ENCODE data around the gene OAS2.

Gene OAS2

DNA sequence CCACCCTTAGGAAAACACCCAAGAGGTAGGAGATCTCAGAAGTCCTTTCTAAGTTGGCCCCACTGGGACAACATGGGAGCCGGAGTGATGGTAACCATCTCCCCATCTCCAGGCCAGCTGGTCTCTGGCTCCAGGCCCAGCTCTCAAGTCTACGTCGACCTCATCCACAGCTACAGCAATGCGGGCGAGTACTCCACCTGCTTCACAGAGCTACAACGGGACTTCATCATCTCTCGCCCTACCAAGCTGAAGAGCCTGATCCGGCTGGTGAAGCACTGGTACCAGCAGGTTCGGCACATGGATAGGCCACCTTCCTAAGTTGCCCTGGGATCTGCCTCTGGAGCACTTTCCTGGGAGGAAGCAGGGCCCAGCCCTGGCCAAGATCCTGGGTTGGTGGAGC, 11.0 kb upstream of the OAS2 start:
- Histone ChIP-seq H3K9me3 (ENCODE audit: control insufficient read depth in 1 of 2, low read length in 2 of 2) (no peaks in the 10 kb centered on the region), H3K27me3 (ENCODE audit: control insufficient read depth in 1 of 2, insufficient read depth in 2 of 2, low read length in 2 of 2) (no peaks in the 10 kb centered on the region), H3K27ac (ENCODE audit: low read depth, low read length) (no peak overlapping the region), H3K36me3 (ENCODE audit: control insufficient read depth in 1 of 2, insufficient read depth in 2 of 2, low read length in 2 of 2) (peaks cover 34 to 62% of the 10 kb centered on the region in 2 donors), H3K9ac (ENCODE audit: low read depth in 1 of 2, low read length in 2 of 2) (no peak overlapping the region), H3K4me3 (ENCODE audit: low read depth in 1 of 2, low read length in 2 of 2) (no peak overlapping the region), H3K4me1 (ENCODE audit: control insufficient read depth in 1 of 2, insufficient read depth in 2 of 2, low read length in 2 of 2) (no peaks in the 10 kb centered on the region)

DNA sequence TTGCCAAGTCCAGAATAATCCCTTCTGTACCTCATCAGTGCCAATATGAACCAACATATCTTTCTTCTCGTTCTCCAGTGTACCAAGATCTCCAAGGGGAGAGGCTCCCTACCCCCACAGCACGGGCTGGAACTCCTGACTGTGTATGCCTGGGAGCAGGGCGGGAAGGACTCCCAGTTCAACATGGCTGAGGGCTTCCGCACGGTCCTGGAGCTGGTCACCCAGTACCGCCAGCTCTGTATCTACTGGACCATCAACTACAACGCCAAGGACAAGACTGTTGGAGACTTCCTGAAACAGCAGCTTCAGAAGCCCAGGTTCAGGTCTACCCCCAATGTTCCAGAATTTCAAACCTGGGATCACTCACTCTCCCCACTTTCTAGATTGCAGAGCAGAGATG, 10.5 kb upstream of the OAS2 start:
- no peak overlapping the region for H3K4me3 ChIP-seq (ENCODE audit: low read depth in 1 of 2, low read length in 2 of 2)
- no peaks in the 10 kb centered on the region for H3K4me1 ChIP-seq (ENCODE audit: control insufficient read depth in 1 of 2, insufficient read depth in 2 of 2, low read length in 2 of 2)
- H3K36me3 ChIP-seq (ENCODE audit: control insufficient read depth in 1 of 2, insufficient read depth in 2 of 2, low read length in 2 of 2): peaks cover 34 to 57% of the 10 kb centered on the region in 2 donors
- no peak overlapping the region for H3K27ac ChIP-seq (ENCODE audit: low read depth, low read length)
- H3K27me3 ChIP-seq (ENCODE audit: control insufficient read depth in 1 of 2, insufficient read depth in 2 of 2, low read length in 2 of 2): no peaks in the 10 kb centered on the region
- H3K9me3 ChIP-seq (ENCODE audit: control insufficient read depth in 1 of 2, low read length in 2 of 2): no peaks in the 10 kb centered on the region
- no peak overlapping the region for H3K9ac ChIP-seq (ENCODE audit: low read depth in 1 of 2, low read length in 2 of 2)

DNA sequence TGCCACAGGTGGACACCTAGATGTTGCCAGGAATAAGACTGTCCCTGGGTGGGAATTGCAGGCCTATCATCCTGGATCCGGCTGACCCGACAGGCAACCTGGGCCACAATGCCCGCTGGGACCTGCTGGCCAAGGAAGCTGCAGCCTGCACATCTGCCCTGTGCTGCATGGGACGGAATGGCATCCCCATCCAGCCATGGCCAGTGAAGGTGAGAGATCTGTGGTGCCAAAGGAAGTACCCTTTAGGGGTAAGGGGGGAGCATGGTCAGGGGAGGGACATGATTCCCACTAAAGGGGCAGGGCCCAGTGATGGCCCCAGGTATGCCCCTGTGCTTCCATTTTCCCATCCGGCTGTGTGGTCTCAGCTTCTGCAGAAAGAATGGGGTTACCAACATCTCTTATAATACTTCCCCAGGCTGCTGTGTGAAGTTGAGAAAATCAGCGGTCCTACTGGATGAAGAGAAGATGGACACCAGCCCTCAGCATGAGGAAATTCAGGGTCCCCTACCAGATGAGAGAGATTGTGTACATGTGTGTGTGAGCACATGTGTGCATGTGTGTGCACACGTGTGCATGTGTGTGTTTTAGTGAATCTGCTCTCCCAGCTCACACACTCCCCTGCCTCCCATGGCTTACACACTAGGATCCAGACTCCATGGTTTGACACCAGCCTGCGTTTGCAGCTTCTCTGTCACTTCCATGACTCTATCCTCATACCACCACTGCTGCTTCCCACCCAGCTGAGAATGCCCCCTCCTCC, 8.6 kb upstream of the OAS2 start:
- H3K27me3 ChIP-seq (ENCODE audit: control insufficient read depth in 1 of 2, insufficient read depth in 2 of 2, low read length in 2 of 2): no peaks in the 10 kb centered on the region
- H3K9me3 ChIP-seq (ENCODE audit: control insufficient read depth in 1 of 2, low read length in 2 of 2): no peaks in the 10 kb centered on the region
- no peak overlapping the region for H3K27ac ChIP-seq (ENCODE audit: low read depth, low read length)
- H3K9ac ChIP-seq (ENCODE audit: low read depth in 1 of 2, low read length in 2 of 2): no peak overlapping the region
- no peaks in the 10 kb centered on the region for H3K4me1 ChIP-seq (ENCODE audit: control insufficient read depth in 1 of 2, insufficient read depth in 2 of 2, low read length in 2 of 2)
- peaks cover 20 to 40% of the 10 kb centered on the region in 2 donors for H3K36me3 ChIP-seq (ENCODE audit: control insufficient read depth in 1 of 2, insufficient read depth in 2 of 2, low read length in 2 of 2)
- H3K4me3 ChIP-seq (ENCODE audit: low read depth in 1 of 2, low read length in 2 of 2): no peak overlapping the region

DNA sequence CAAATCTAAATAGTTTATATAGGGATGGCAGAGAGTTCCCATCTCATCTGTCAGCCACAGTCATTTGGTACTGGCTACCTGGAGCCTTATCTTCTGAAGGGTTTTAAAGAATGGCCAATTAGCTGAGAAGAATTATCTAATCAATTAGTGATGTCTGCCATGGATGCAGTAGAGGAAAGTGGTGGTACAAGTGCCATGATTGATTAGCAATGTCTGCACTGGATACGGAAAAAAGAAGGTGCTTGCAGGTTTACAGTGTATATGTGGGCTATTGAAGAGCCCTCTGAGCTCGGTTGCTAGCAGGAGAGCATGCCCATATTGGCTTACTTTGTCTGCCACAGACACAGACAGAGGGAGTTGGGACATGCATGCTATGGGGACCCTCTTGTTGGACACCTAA, 7.9 kb upstream of the OAS2 start:
- no peak overlapping the region for H3K9ac ChIP-seq (ENCODE audit: low read depth in 1 of 2, low read length in 2 of 2)
- H3K4me1 ChIP-seq (ENCODE audit: control insufficient read depth in 1 of 2, insufficient read depth in 2 of 2, low read length in 2 of 2): no peaks in the 10 kb centered on the region

DNA sequence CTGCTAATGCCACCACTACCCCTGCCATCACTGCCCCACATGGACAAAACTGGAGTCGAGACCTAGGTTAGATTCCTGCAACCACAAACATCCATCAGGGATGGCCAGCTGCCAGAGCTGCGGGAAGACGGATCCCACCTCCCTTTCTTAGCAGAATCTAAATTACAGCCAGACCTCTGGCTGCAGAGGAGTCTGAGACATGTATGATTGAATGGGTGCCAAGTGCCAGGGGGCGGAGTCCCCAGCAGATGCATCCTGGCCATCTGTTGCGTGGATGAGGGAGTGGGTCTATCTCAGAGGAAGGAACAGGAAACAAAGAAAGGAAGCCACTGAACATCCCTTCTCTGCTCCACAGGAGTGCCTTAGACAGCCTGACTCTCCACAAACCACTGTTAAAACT, 7.1 kb upstream of the OAS2 start:
- Histone ChIP-seq H3K36me3 (ENCODE audit: control insufficient read depth in 1 of 2, insufficient read depth in 2 of 2, low read length in 2 of 2) (peaks cover 18 to 26% of the 10 kb centered on the region in 2 donors), H3K27ac (ENCODE audit: low read depth, low read length) (no peak overlapping the region), H3K4me1 (ENCODE audit: control insufficient read depth in 1 of 2, insufficient read depth in 2 of 2, low read length in 2 of 2) (no peaks in the 10 kb centered on the region), H3K4me3 (ENCODE audit: low read depth in 1 of 2, low read length in 2 of 2) (no peak overlapping the region), H3K9me3 (ENCODE audit: control insufficient read depth in 1 of 2, low read length in 2 of 2) (no peaks in the 10 kb centered on the region), H3K9ac (ENCODE audit: low read depth in 1 of 2, low read length in 2 of 2) (no peak overlapping the region), H3K27me3 (ENCODE audit: control insufficient read depth in 1 of 2, insufficient read depth in 2 of 2, low read length in 2 of 2) (no peaks in the 10 kb centered on the region)

More for the DNA sequence above, 7.9 kb upstream of the OAS2 start:
- Histone ChIP-seq H3K4me3 (ENCODE audit: low read depth in 1 of 2, low read length in 2 of 2) (no peak overlapping the region), H3K9me3 (ENCODE audit: control insufficient read depth in 1 of 2, low read length in 2 of 2) (no peaks in the 10 kb centered on the region), H3K27ac (ENCODE audit: low read depth, low read length) (no peak overlapping the region), H3K36me3 (ENCODE audit: control insufficient read depth in 1 of 2, insufficient read depth in 2 of 2, low read length in 2 of 2) (peaks cover 20 to 35% of the 10 kb centered on the region in 2 donors), H3K27me3 (ENCODE audit: control insufficient read depth in 1 of 2, insufficient read depth in 2 of 2, low read length in 2 of 2) (no peaks in the 10 kb centered on the region)

DNA sequence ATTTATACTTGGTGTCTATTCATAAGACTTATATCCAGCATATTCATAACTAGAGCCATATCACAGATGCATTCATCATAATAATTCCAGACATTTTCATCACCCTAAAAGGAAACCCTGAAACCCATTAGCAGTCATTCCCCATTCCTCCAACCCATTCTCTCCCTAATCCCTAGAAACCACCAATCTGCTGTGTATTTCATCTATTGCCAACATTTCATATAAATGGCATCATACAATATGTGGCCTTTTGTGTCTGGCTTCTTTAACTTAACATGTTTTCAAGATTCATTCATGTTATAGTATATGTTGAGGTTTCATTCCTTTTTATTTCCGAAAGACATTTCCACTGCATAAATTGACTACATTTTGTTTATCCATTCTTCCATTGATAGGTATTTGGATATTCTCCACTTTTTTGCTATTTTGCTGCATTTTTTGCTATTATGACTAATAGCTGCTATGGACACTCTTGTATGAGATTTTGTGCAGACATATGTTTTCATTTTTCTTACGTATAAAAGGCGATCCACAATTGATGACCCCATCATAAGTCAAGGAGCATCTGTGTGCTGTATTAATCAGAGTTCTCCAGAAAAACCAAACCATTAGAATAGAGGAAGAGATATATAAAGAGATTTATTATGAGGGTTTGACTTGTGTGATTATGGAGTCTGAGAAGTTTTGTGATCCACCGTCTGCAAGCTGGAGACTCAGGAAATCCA, 5.1 kb upstream of the OAS2 start:
- Histone ChIP-seq H3K4me1 (ENCODE audit: control insufficient read depth in 1 of 2, insufficient read depth in 2 of 2, low read length in 2 of 2) (peaks cover 4 to 6% of the 10 kb centered on the region in 2 donors), H3K36me3 (ENCODE audit: control insufficient read depth in 1 of 2, insufficient read depth in 2 of 2, low read length in 2 of 2) (peaks cover 12 to 13% of the 10 kb centered on the region in 2 donors), H3K9ac (ENCODE audit: low read depth in 1 of 2, low read length in 2 of 2) (no peak overlapping the region), H3K4me3 (ENCODE audit: low read depth in 1 of 2, low read length in 2 of 2) (no peak overlapping the region), H3K27ac (ENCODE audit: low read depth, low read length) (no peak overlapping the region), H3K27me3 (ENCODE audit: control insufficient read depth in 1 of 2, insufficient read depth in 2 of 2, low read length in 2 of 2) (no peaks in the 10 kb centered on the region), H3K9me3 (ENCODE audit: control insufficient read depth in 1 of 2, low read length in 2 of 2) (no peaks in the 10 kb centered on the region)

DNA sequence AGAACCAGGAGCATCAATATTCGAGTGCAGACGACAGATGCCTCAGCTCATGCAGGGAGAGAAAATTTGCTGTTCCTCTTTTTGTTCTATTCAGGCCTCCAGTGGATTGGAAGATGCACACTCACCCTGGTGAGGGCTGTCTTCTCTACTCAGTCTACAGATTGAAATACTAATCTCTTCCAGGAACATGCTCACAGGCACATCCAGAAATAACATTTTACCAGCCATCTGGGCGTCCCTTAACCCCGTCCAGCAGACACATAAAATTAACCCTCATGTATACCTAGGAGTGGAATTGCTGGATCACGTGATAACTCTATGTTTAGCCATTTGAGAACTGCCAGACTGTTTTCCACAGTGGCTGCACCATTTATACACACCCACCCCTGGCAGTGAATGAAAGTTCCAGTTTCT, 4.5 kb upstream of the OAS2 start:
- Histone ChIP-seq H3K36me3 (ENCODE audit: control insufficient read depth in 1 of 2, insufficient read depth in 2 of 2, low read length in 2 of 2) (peaks cover 12 to 13% of the 10 kb centered on the region in 2 donors), H3K4me1 (ENCODE audit: control insufficient read depth in 1 of 2, insufficient read depth in 2 of 2, low read length in 2 of 2) (peaks cover 4 to 8% of the 10 kb centered on the region in 2 donors), H3K4me3 (ENCODE audit: low read depth in 1 of 2, low read length in 2 of 2) (no peak overlapping the region), H3K9ac (ENCODE audit: low read depth in 1 of 2, low read length in 2 of 2) (no peak overlapping the region), H3K9me3 (ENCODE audit: control insufficient read depth in 1 of 2, low read length in 2 of 2) (no peaks in the 10 kb centered on the region), H3K27ac (ENCODE audit: low read depth, low read length) (no peak overlapping the region), H3K27me3 (ENCODE audit: control insufficient read depth in 1 of 2, insufficient read depth in 2 of 2, low read length in 2 of 2) (no peaks in the 10 kb centered on the region)

DNA sequence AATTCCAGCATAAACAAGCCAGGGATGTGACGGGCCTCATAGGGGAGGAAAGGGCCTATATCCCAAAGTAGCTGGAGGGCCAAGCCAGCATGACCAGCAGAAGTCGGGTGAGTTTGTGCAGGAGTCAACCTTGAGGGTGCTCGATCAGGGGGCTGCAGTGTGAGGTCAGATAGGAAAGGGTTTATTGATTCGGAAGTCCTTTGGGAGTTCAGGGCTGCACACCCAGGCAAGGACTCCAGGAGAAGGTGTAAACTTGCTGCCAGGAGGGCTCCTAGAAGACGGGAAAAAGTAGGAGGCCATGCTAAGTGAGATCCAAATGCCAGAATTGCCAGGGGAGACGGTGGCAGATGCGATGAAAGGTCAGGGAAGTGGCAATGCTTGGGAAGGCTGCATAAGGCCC, 3.4 kb upstream of the OAS2 start:
- Histone ChIP-seq H3K4me1 (ENCODE audit: control insufficient read depth in 1 of 2, insufficient read depth in 2 of 2, low read length in 2 of 2) (peaks cover 4 to 16% of the 10 kb centered on the region in 2 donors), H3K9ac (ENCODE audit: low read depth in 1 of 2, low read length in 2 of 2) (no peak overlapping the region), H3K27me3 (ENCODE audit: control insufficient read depth in 1 of 2, insufficient read depth in 2 of 2, low read length in 2 of 2) (no peaks in the 10 kb centered on the region), H3K9me3 (ENCODE audit: control insufficient read depth in 1 of 2, low read length in 2 of 2) (no peaks in the 10 kb centered on the region), H3K27ac (ENCODE audit: low read depth, low read length) (no peak overlapping the region), H3K36me3 (ENCODE audit: control insufficient read depth in 1 of 2, insufficient read depth in 2 of 2, low read length in 2 of 2) (peaks cover 4% of the 10 kb centered on the region in 2 donors), H3K4me3 (ENCODE audit: low read depth in 1 of 2, low read length in 2 of 2) (no peak overlapping the region)

DNA sequence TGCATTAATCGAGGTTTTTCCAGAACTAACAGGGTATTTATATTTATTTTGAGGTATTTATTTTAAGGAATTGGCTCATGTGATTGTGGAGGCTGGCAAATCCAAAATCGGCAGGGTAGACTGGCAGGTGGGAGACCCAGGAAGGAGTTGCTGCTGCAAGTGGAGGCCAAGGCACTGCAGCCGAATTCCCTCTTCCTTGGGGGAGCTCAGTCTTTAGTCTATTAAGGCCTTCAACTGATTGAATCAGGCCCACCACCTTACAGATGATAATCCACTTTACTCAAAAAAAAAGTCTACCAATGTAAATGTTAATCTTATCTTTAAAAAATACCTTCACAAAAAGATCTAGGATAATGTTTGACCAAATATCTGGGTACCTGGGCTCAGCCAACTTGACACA, 1.2 kb upstream of the OAS2 start:
- H3K27ac ChIP-seq (ENCODE audit: low read depth, low read length): no peak overlapping the region
- H3K9ac ChIP-seq (ENCODE audit: low read depth in 1 of 2, low read length in 2 of 2): peak overlapping the region in 1 of 2 donors; percentile 69
- peaks cover 4 to 21% of the 10 kb centered on the region in 2 donors for H3K4me1 ChIP-seq (ENCODE audit: control insufficient read depth in 1 of 2, insufficient read depth in 2 of 2, low read length in 2 of 2)

DNA sequence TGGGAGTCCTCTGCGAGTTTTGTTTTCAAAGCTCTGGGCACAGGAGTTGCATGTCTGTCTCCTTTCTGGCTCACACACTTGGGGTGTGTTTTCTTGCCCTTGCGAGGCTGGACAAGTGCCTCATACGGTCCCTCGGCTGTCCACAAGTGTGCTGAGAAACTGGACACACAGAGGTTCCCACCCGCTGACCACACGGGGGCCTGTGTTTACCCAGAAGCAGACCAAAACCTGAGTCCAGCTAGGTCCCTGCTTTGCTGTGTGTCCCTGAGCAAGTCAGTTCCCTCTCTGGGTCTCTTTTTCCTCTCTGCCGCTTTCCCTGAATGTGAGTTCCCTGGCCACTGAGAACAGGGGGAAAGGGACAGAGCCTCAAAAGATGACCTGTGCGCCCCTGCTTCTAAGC, 678 bp upstream of the OAS2 start:
- peak overlapping the region; percentile 57 to 69 for H3K9ac ChIP-seq (ENCODE audit: low read depth in 1 of 2, low read length in 2 of 2)
- H3K4me1 ChIP-seq (ENCODE audit: control insufficient read depth in 1 of 2, insufficient read depth in 2 of 2, low read length in 2 of 2): peaks cover 4 to 21% of the 10 kb centered on the region in 2 donors
- H3K4me3 ChIP-seq (ENCODE audit: low read depth in 1 of 2, low read length in 2 of 2): peak overlapping the region; percentile 80 to 88
- H3K27ac ChIP-seq (ENCODE audit: low read depth, low read length): peak overlapping the region; percentile 63
- H3K9me3 ChIP-seq (ENCODE audit: control insufficient read depth in 1 of 2, low read length in 2 of 2): peaks cover 0 to 6% of the 10 kb centered on the region in 2 donors
- no peaks in the 10 kb centered on the region for H3K27me3 ChIP-seq (ENCODE audit: control insufficient read depth in 1 of 2, insufficient read depth in 2 of 2, low read length in 2 of 2)
- no peaks in the 10 kb centered on the region for H3K36me3 ChIP-seq (ENCODE audit: control insufficient read depth in 1 of 2, insufficient read depth in 2 of 2, low read length in 2 of 2)

More for the DNA sequence above, 1.2 kb upstream of the OAS2 start:
- Histone ChIP-seq H3K27me3 (ENCODE audit: control insufficient read depth in 1 of 2, insufficient read depth in 2 of 2, low read length in 2 of 2) (no peaks in the 10 kb centered on the region), H3K36me3 (ENCODE audit: control insufficient read depth in 1 of 2, insufficient read depth in 2 of 2, low read length in 2 of 2) (no peaks in the 10 kb centered on the region), H3K9me3 (ENCODE audit: control insufficient read depth in 1 of 2, low read length in 2 of 2) (peaks cover 0 to 3% of the 10 kb centered on the region in 2 donors), H3K4me3 (ENCODE audit: low read depth in 1 of 2, low read length in 2 of 2) (no peak overlapping the region)

Data from duodenal mucosa (tissue), 2 donors.